ENCODE data around the gene LDLRAD4.

The LDLRAD4 gene

DNA sequence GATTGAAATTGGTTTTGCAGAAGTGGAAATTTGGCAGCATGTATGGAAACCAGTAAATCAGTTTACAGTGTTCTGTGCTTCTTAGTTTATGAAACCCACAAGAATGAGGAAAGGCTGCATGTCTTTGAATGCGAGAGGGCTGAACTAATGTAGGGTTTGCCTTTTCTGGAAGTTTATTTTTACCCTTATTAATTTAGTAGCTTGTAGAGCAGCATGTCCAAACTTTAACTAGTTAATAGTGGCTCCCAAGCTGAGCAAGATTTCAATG lies 50.4 kb downstream of the LDLRAD4 start:
- no peak overlapping the region for H3K9ac ChIP-seq (ENCODE audit: low read length)
- H3K36me3 ChIP-seq (ENCODE audit: control insufficient read depth, insufficient read depth, low read length) = no peaks in the 10 kb centered on the region
- H3K4me3 ChIP-seq (ENCODE audit: low read depth, low read length) = no peak overlapping the region
- no peak overlapping the region for H3K27ac ChIP-seq (ENCODE audit: low read depth, low read length)
- no peaks in the 10 kb centered on the region for H3K27me3 ChIP-seq (ENCODE audit: control insufficient read depth, insufficient read depth, low read length)
- peaks cover 19% of the 10 kb centered on the region for H3K4me1 ChIP-seq (ENCODE audit: control insufficient read depth, insufficient read depth, low read length)
- H3K9me3 ChIP-seq (ENCODE audit: control insufficient read depth, insufficient read depth, low read depth, low read length) = no peaks in the 10 kb centered on the region

DNA sequence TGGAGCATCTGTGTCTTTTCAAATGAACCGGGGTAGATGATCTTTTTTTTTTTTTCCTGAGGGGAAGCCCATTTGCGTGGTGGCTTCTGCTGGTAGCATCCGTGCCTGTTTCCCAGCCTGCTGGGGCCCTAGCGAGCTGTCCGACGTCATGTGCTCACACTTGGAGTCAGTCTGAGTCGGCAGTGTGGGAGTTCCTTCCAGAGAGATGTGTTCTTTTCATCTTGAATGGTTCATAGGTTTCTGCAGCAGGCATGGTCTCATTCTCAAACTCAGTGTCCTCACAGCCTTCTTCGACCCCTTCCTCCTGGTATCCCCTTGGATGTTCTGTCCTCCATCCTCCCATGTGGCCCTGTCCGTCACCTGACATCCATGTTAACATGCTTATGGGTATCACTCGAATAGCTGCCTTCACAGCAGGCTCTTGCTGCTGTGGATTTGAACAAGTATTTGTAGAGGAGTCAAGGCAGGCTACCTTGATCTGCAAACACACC lies 51.0 kb downstream of the LDLRAD4 start:
- Histone ChIP-seq H3K9me3 (ENCODE audit: control insufficient read depth, insufficient read depth, low read depth, low read length) (no peaks in the 10 kb centered on the region), H3K27me3 (ENCODE audit: control insufficient read depth, insufficient read depth, low read length) (no peaks in the 10 kb centered on the region), H3K27ac (ENCODE audit: low read depth, low read length) (no peak overlapping the region), H3K9ac (ENCODE audit: low read length) (no peak overlapping the region), H3K36me3 (ENCODE audit: control insufficient read depth, insufficient read depth, low read length) (no peaks in the 10 kb centered on the region), H3K4me3 (ENCODE audit: low read depth, low read length) (no peak overlapping the region), H3K4me1 (ENCODE audit: control insufficient read depth, insufficient read depth, low read length) (peaks cover 19% of the 10 kb centered on the region)

DNA sequence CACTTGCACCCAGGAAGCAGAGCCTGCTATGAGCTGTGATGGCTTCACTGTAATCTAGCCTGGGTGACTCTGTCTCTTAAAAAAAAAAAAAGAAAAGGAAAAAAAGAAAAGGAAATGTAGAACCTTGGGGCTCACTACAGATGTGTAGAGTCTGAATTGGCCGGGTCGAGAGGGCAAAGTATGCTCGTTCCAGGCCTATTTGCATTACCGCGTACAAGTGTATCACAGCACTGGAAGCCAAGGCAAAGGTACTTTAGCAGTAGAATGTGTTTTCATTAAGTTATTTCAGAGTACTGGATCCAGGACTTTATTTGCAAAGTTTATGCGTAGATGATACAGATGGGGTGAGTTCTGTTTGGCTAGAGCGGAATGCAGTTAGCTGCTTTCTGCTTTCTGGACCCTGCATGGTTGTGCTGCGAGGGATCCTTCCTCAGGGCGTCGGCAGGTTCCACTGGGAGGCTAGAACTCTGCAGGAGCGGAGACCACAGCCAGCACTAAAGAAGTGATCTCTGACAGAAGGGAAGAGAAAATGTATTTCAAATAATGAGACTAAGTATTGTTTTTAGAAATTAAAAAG lies 51.8 kb downstream of the LDLRAD4 start:
- no peak overlapping the region for H3K27ac ChIP-seq (ENCODE audit: low read depth, low read length)
- peaks cover 19% of the 10 kb centered on the region for H3K4me1 ChIP-seq (ENCODE audit: control insufficient read depth, insufficient read depth, low read length)
- H3K27me3 ChIP-seq (ENCODE audit: control insufficient read depth, insufficient read depth, low read length) = no peaks in the 10 kb centered on the region
- H3K36me3 ChIP-seq (ENCODE audit: control insufficient read depth, insufficient read depth, low read length) = no peaks in the 10 kb centered on the region
- H3K9ac ChIP-seq (ENCODE audit: low read length) = no peak overlapping the region
- H3K4me3 ChIP-seq (ENCODE audit: low read depth, low read length) = no peak overlapping the region
- no peaks in the 10 kb centered on the region for H3K9me3 ChIP-seq (ENCODE audit: control insufficient read depth, insufficient read depth, low read depth, low read length)

- no peaks in the 10 kb centered on the region for H3K27me3 ChIP-seq (ENCODE audit: control insufficient read depth, insufficient read depth, low read length)
- H3K9ac ChIP-seq (ENCODE audit: low read length) = no peak overlapping the region
- H3K4me1 ChIP-seq (ENCODE audit: control insufficient read depth, insufficient read depth, low read length) = peaks cover 19% of the 10 kb centered on the region
- H3K4me3 ChIP-seq (ENCODE audit: low read depth, low read length) = no peak overlapping the region
- no peaks in the 10 kb centered on the region for H3K9me3 ChIP-seq (ENCODE audit: control insufficient read depth, insufficient read depth, low read depth, low read length)
- H3K36me3 ChIP-seq (ENCODE audit: control insufficient read depth, insufficient read depth, low read length) = no peaks in the 10 kb centered on the region
- H3K27ac ChIP-seq (ENCODE audit: low read depth, low read length) = no peak overlapping the region
These were observed 52.8 kb downstream of the LDLRAD4 start for GRCh38 chr18:13271302-13271911.

DNA sequence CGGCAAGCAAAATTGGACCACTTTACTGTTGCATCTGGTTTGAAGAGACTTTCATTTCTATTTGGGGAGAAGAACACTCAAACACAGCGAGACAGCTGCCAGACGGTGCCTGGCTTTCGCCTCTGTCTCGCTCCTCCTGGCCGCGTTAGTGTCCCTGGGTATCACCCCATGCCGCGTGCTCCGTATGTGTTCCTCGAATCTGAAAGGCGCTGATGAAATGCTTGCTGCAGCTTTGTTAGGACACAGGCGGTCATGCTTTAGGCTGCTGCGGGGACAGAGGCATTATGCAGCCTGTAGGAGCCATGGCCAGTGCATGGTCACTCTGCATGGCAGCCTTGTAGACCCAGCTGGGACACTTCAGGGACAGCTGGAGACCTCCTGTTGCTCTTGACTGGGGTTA lies 53.9 kb downstream of the LDLRAD4 start:
- no peaks in the 10 kb centered on the region for H3K27me3 ChIP-seq (ENCODE audit: control insufficient read depth, insufficient read depth, low read length)
- no peak overlapping the region for H3K4me3 ChIP-seq (ENCODE audit: low read depth, low read length)

GRCh38 chr18:13273800-13274199 lies 55.2 kb downstream of the LDLRAD4 start:
- Histone ChIP-seq H3K9me3 (ENCODE audit: control insufficient read depth, insufficient read depth, low read depth, low read length) (no peaks in the 10 kb centered on the region), H3K27me3 (ENCODE audit: control insufficient read depth, insufficient read depth, low read length) (no peaks in the 10 kb centered on the region), H3K4me1 (ENCODE audit: control insufficient read depth, insufficient read depth, low read length) (peaks cover 5% of the 10 kb centered on the region; the same call in 1 of the 2 replicates), H3K4me3 (ENCODE audit: low read depth, low read length) (no peak overlapping the region), H3K36me3 (ENCODE audit: control insufficient read depth, insufficient read depth, low read length) (no peaks in the 10 kb centered on the region), H3K9ac (ENCODE audit: low read length) (no peak overlapping the region), H3K27ac (ENCODE audit: low read depth, low read length) (no peak overlapping the region)

More for the DNA sequence above, 53.9 kb downstream of the LDLRAD4 start:
- H3K9ac ChIP-seq (ENCODE audit: low read length) = no peak overlapping the region
- no peaks in the 10 kb centered on the region for H3K36me3 ChIP-seq (ENCODE audit: control insufficient read depth, insufficient read depth, low read length)
- no peak overlapping the region for H3K27ac ChIP-seq (ENCODE audit: low read depth, low read length)
- H3K4me1 ChIP-seq (ENCODE audit: control insufficient read depth, insufficient read depth, low read length) = peaks cover 19% of the 10 kb centered on the region
- no peaks in the 10 kb centered on the region for H3K9me3 ChIP-seq (ENCODE audit: control insufficient read depth, insufficient read depth, low read depth, low read length)

DNA sequence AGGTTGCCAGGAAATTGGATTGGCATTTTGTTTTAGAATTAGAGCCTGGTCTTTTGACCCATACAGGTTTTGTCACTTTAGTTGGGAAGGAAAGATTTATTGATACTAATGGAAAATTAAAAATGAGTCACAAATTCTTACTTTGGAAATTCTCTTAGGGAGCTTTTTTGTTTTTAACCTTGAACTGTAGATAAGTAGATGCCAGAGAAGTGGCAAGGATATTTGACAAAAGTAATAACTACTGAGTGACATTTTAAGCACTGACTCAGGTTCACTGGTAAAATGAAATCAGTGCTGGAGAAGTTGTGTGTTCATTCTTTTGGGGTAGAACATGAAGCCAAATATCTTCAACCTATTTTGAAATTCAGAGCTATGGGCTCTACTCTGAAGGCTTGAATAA lies 56.5 kb downstream of the LDLRAD4 start:
- H3K9me3 ChIP-seq (ENCODE audit: control insufficient read depth, insufficient read depth, low read depth, low read length) = no peaks in the 10 kb centered on the region
- peaks cover 9% of the 10 kb centered on the region; the same call in 1 of the 2 replicates for H3K4me1 ChIP-seq (ENCODE audit: control insufficient read depth, insufficient read depth, low read length)
- no peak overlapping the region for H3K4me3 ChIP-seq (ENCODE audit: low read depth, low read length)
- no peaks in the 10 kb centered on the region for H3K27me3 ChIP-seq (ENCODE audit: control insufficient read depth, insufficient read depth, low read length)
- no peak overlapping the region for H3K9ac ChIP-seq (ENCODE audit: low read length)
- H3K36me3 ChIP-seq (ENCODE audit: control insufficient read depth, insufficient read depth, low read length) = no peaks in the 10 kb centered on the region
- no peak overlapping the region for H3K27ac ChIP-seq (ENCODE audit: low read depth, low read length)

GRCh38 chr18:13276530-13277520 lies 58.3 kb downstream of the LDLRAD4 start:
- no peak overlapping the region for H3K9ac ChIP-seq (ENCODE audit: low read length)
- no peaks in the 10 kb centered on the region for H3K9me3 ChIP-seq (ENCODE audit: control insufficient read depth, insufficient read depth, low read depth, low read length)
- peaks cover 17% of the 10 kb centered on the region; the same call in 1 of the 2 replicates for H3K4me1 ChIP-seq (ENCODE audit: control insufficient read depth, insufficient read depth, low read length)
- no peaks in the 10 kb centered on the region for H3K36me3 ChIP-seq (ENCODE audit: control insufficient read depth, insufficient read depth, low read length)
- no peaks in the 10 kb centered on the region for H3K27me3 ChIP-seq (ENCODE audit: control insufficient read depth, insufficient read depth, low read length)
- no peak overlapping the region for H3K4me3 ChIP-seq (ENCODE audit: low read depth, low read length)
- no peak overlapping the region for H3K27ac ChIP-seq (ENCODE audit: low read depth, low read length)

DNA sequence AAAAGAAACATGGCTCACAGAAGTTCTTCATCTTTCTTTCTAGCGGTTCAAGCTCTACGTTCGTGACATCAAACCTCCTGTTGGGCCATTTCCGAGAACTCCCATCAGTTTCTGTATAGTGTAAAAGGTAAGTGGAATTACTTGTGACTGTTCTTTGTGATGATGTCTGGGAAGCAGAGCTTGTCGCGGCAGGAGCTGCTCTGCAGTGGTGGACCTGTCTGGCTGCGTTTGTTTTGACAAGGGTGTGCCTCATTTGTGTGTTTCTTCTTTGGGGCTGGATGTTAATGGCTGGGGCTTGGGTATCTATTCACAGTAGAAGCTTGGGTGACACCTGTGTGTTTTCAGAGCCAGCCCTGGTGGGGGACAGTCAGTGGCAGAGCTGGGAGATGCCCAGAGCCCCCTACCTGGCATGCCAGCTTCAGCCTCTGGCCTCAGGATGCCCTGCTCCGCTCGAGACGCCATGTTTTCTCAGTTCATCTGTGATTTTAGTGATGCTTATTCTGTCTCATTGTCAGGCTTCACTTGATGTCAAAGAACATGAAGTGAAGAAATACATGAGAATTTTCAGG lies 59.6 kb downstream of the LDLRAD4 start:
- Histone ChIP-seq H3K9me3 (ENCODE audit: control insufficient read depth, insufficient read depth, low read depth, low read length) (no peaks in the 10 kb centered on the region), H3K27me3 (ENCODE audit: control insufficient read depth, insufficient read depth, low read length) (no peaks in the 10 kb centered on the region)

DNA sequence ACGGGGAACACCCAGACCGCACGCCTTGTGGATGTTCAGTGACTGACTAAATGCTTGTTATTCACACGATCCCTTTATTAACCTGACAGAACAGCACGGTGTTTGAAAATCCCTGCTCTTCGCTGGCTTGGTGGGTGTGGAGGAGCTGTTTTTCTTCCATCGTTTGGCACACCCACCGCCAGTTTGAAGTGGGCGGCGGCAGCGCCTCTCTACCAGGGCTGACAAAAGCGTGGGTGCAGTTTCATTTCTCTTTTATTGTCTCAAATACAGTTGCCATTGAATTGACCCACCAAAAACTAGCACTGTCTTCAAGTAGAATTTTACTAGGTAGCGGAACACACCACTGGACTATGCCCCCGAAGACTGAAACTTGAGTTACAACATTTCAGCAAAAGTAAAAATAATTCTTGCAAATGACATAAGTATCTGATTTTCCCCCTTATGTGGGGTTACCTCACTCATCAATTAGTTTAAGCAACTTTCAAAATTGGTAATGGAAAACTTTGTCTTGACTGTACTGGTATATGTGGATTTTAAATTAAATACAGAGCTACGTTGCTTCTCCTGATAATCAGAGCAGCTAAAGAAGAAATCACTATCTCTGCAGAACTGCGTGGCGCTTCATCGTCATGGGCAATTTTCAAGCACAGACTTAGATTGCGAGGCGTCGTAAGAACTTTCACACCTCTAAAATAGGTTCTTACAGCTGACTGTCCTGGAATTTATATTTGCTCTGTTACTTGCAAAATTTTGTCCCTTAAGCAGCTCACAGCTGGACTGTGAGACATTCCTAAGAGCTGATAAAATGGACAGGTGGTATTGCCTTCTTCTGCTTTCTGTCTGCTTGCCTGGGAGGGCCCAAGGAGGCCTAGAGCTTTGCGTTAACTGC lies 60.9 kb downstream of the LDLRAD4 start:
- H3K27ac ChIP-seq (ENCODE audit: low read depth, low read length) = no peak overlapping the region
- peaks cover 17% of the 10 kb centered on the region; the same call in 1 of the 2 replicates for H3K4me1 ChIP-seq (ENCODE audit: control insufficient read depth, insufficient read depth, low read length)
- no peaks in the 10 kb centered on the region for H3K36me3 ChIP-seq (ENCODE audit: control insufficient read depth, insufficient read depth, low read length)
- H3K9ac ChIP-seq (ENCODE audit: low read length) = no peak overlapping the region
- no peaks in the 10 kb centered on the region for H3K9me3 ChIP-seq (ENCODE audit: control insufficient read depth, insufficient read depth, low read depth, low read length)
- no peaks in the 10 kb centered on the region for H3K27me3 ChIP-seq (ENCODE audit: control insufficient read depth, insufficient read depth, low read length)
- H3K4me3 ChIP-seq (ENCODE audit: low read depth, low read length) = no peak overlapping the region

More for the DNA sequence above, 59.6 kb downstream of the LDLRAD4 start:
- Histone ChIP-seq H3K4me3 (ENCODE audit: low read depth, low read length) (no peak overlapping the region), H3K9ac (ENCODE audit: low read length) (no peak overlapping the region), H3K27ac (ENCODE audit: low read depth, low read length) (no peak overlapping the region), H3K4me1 (ENCODE audit: control insufficient read depth, insufficient read depth, low read length) (peaks cover 17% of the 10 kb centered on the region; the same call in 1 of the 2 replicates), H3K36me3 (ENCODE audit: control insufficient read depth, insufficient read depth, low read length) (no peaks in the 10 kb centered on the region)

Measured in HUES6 (cell line).